ENCODE results near the gene GPRIN3. TPM values are rescaled to one million over a fixed set of nuclear protein-coding genes. Genes with fewer than 3 reads are reported as not detected.

The GPRIN3 gene
- total RNA-seq, 2 donors from 2014 or later: 5.7 to 9.0 TPM

DNA sequence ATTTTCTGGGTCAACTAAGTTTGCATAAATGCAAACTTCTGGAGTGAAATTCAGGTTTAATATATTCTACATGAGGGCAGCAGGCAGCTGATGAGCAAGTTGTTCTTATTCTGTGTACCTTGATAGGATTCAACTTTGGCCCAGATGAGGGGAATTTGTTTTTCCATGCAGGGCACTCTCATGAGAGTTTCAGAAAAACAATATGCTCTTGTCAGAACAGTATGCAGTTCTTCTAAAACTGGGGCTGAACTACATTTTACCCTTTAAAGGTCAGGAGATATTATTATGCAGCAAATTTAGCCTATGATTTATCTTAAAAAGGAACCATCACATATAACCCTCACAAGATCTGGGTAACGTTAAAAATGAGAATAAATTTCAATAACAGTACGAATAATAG, 19.2 kb downstream of the GPRIN3 start:
- Histone ChIP-seq H3K27ac (no peak overlapping the region), H3K9me3 (no peaks in the 10 kb centered on the region)
- ATAC-seq (ENCODE audit: insufficient number of reproducible peaks, low FRiP score, low read depth): no peak

DNA sequence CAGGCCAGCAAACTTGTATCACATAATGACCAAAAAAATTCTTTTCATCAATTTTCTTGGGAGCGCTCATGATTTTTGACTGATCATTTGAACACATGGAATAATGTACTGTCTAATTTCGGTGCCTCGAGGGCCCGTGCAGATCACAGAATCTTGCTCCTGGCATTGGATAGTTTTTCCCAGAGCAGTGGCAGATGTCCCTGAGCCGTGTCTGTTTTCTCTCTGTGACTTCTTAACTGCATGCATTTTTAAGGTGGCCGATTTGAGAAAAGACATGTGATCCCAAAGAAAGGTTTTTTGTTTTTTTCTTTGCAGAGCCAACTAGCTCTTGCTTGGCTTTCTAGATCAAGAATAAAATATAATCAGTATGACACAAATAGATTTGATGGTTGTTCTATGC, 19.7 kb downstream of the GPRIN3 start:
- no peak for ATAC-seq (ENCODE audit: insufficient number of reproducible peaks, low FRiP score, low read depth)
- Histone ChIP-seq H3K4me3 (no peak overlapping the region), H3K9me3 (no peaks in the 10 kb centered on the region), H3K27me3 (replicated peaks; ENCODE audit: insufficient read depth) (no peaks in the 10 kb centered on the region), H3K4me1 (ENCODE audit: control insufficient read depth in 1 of 2, low read depth in 2 of 2) (no peaks in the 10 kb centered on the region), H3K36me3 (no peaks in the 10 kb centered on the region), H3K27ac (no peak overlapping the region)
- no peak for DNase-seq (ENCODE audit: low spot score)
- TF ChIP-seq, protein P1, sequence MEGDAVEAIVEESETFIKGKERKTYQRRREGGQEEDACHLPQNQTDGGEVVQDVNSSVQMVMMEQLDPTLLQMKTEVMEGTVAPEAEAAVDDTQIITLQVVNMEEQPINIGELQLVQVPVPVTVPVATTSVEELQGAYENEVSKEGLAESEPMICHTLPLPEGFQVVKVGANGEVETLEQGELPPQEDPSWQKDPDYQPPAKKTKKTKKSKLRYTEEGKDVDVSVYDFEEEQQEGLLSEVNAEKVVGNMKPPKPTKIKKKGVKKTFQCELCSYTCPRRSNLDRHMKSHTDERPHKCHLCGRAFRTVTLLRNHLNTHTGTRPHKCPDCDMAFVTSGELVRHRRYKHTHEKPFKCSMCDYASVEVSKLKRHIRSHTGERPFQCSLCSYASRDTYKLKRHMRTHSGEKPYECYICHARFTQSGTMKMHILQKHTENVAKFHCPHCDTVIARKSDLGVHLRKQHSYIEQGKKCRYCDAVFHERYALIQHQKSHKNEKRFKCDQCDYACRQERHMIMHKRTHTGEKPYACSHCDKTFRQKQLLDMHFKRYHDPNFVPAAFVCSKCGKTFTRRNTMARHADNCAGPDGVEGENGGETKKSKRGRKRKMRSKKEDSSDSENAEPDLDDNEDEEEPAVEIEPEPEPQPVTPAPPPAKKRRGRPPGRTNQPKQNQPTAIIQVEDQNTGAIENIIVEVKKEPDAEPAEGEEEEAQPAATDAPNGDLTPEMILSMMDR (IDR thresholded peaks at IDR 0.05): no peak

More for the DNA sequence above, 19.2 kb downstream of the GPRIN3 start:
- Histone ChIP-seq H3K4me1 (ENCODE audit: control insufficient read depth in 1 of 2, low read depth in 2 of 2) (no peaks in the 10 kb centered on the region), H3K36me3 (no peaks in the 10 kb centered on the region), H3K4me3 (no peak overlapping the region), H3K27me3 (replicated peaks; ENCODE audit: insufficient read depth) (no peaks in the 10 kb centered on the region)
- no peak for DNase-seq (ENCODE audit: low spot score)
- TF ChIP-seq, protein P1 (IDR thresholded peaks at IDR 0.05): no peak

DNA sequence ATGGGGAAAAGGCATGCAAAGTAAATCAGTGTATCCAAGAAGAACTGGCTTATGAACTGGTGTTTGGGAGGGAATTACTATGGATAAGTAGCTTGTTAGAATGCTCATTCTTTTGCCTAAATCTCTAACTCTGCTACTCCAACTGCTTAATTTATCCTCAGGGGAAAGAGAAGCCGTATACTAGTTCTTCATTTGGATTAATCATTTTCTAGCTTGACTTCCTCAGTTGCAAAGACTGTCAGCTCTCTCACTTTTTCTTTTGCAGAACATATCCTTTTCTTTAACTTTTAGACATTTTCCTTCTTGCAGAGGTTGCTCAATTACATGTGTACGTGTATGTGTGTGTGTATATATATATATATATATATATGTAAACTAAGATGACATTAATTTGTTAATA, 21.9 kb downstream of the GPRIN3 start:
- DNase-seq (ENCODE audit: low spot score) (no peak), ATAC-seq (ENCODE audit: insufficient number of reproducible peaks, low FRiP score, low read depth) (no peak)
- no peak overlapping the region for H3K4me3 ChIP-seq
- no peak overlapping the region for H3K27ac ChIP-seq
- TF ChIP-seq, protein P1 (IDR thresholded peaks at IDR 0.05): no peak
- no peaks in the 10 kb centered on the region for H3K27me3 ChIP-seq (replicated peaks; ENCODE audit: insufficient read depth)
- no peaks in the 10 kb centered on the region for H3K36me3 ChIP-seq
- no peaks in the 10 kb centered on the region for H3K9me3 ChIP-seq
- no peaks in the 10 kb centered on the region for H3K4me1 ChIP-seq (ENCODE audit: control insufficient read depth in 1 of 2, low read depth in 2 of 2)

DNA sequence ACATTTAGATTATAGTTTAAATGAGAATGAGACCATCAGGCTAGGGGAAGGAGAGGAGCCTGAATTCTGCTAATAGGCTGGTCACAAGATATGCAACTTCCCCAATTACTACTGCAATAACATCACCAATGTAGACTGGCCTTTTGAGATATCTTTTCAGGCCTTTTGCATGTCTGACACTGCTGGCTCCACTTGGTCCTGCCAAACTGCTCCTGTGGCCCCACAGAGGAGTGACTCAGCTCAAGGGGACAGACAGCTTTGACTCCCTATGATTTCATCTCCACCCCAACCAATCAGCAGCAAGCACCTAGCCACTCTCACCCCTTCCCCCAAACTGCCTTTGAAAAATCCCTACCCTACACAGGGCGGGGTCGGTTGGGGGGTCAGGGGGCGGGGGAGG, 22.8 kb downstream of the GPRIN3 start:
- H3K4me3 ChIP-seq: no peak overlapping the region
- ATAC-seq (ENCODE audit: insufficient number of reproducible peaks, low FRiP score, low read depth) (no peak), DNase-seq (ENCODE audit: low spot score) (no peak)
- H3K9me3 ChIP-seq: no peaks in the 10 kb centered on the region
- H3K27me3 ChIP-seq (replicated peaks; ENCODE audit: insufficient read depth): no peaks in the 10 kb centered on the region
- H3K36me3 ChIP-seq: no peaks in the 10 kb centered on the region
- TF ChIP-seq, protein P1 (IDR thresholded peaks at IDR 0.05): no peak
- no peaks in the 10 kb centered on the region for H3K4me1 ChIP-seq (ENCODE audit: control insufficient read depth in 1 of 2, low read depth in 2 of 2)
- peak overlapping the region in 1 of 2 donors; percentile 12 for H3K27ac ChIP-seq

GRCh38 chr4:89284020-89284424, 23.6 kb downstream of the GPRIN3 start:
- ATAC-seq (ENCODE audit: insufficient number of reproducible peaks, low FRiP score, low read depth): no peak
- DNase-seq (ENCODE audit: low spot score): no peak
- Histone ChIP-seq H3K36me3 (no peaks in the 10 kb centered on the region), H3K27ac (peak overlapping the region in 1 of 2 donors; percentile 12), H3K4me3 (no peak overlapping the region), H3K4me1 (ENCODE audit: control insufficient read depth in 1 of 2, low read depth in 2 of 2) (no peaks in the 10 kb centered on the region), H3K9me3 (no peaks in the 10 kb centered on the region), H3K27me3 (replicated peaks; ENCODE audit: insufficient read depth) (no peaks in the 10 kb centered on the region)
- TF ChIP-seq, protein P1 (IDR thresholded peaks at IDR 0.05): no peak

All from thoracic aorta (tissue), 2 donors.